Erythroblast (primary cell): ENCODE data around the gene CRYGD.
A peak's percentile ranks its signal among the peaks of the same experiment; 100 is the strongest.

Source experiments
- DNase-seq, 2 experiments: peaks; one replicate each; lab custom pipeline; 2025; lab: John Stamatoyannopoulos, UW
- GATA1 ChIP-seq: IDR thresholded peaks from 2 replicates; pipeline ENCODE4 v1.6.1; 2011; ENCODE audit warnings: low read depth, mild to moderate bottlenecking, control low read depth, low read length, moderate library complexity
- POLR2A ChIP-seq: IDR thresholded peaks from 2 replicates; pipeline ENCODE4 v1.6.1; 2011; ENCODE audit warnings: mild to moderate bottlenecking, low read length

The CRYGD gene

GRCh38 chr2:208124013-208124715 lies at the start of gene CRYGD:
Gene CRYGD, minus strand, starts transcription at chr2:208124524. Its CDS starts 51 bp downstream, at chr2:208124473.
- peak; percentile 27 to 29 for DNase-seq

GRCh38 chr2:208172125-208172524 lies 47.8 kb upstream of the CRYGD start:
- no peak for DNase-seq
- TF ChIP-seq POLR2A (no peak), GATA1 (no peak)

- TF ChIP-seq GATA1 (no peak), POLR2A (no peak)
- DNase-seq, result no peak
Measured at GRCh38 chr2:208164951-208165755, 40.8 kb upstream of the CRYGD start.

GRCh38 chr2:208163489-208163888 lies 39.2 kb upstream of the CRYGD start, which contains the start of gene CRYGA:
Gene CRYGA, minus strand, starts transcription at chr2:208163589. Its CDS starts 33 bp downstream, at chr2:208163556.
- no peak for DNase-seq

GRCh38 chr2:208156439-208156838 lies 32.1 kb upstream of the CRYGD start:
- no peak for DNase-seq
- TF ChIP-seq GATA1 (no peak), POLR2A (no peak)

More at GRCh38 chr2:208163489-208163888, 39.2 kb upstream of the CRYGD start, which contains the start of gene CRYGA:
- TF ChIP-seq GATA1, result no peak
- no peak for TF ChIP-seq POLR2A

- DNase-seq, result no peak
- no peak for TF ChIP-seq GATA1
- no peak for TF ChIP-seq POLR2A
Measured at GRCh38 chr2:208153156-208153555, 28.8 kb upstream of the CRYGD start.

- DNase-seq, result no peak
- TF ChIP-seq GATA1, result no peak
- TF ChIP-seq POLR2A, result no peak
Measured at GRCh38 chr2:208150956-208151355, 26.6 kb upstream of the CRYGD start.

GRCh38 chr2:208150094-208150493 lies 25.8 kb upstream of the CRYGD start:
- TF ChIP-seq POLR2A, result no peak
- no peak for DNase-seq

GRCh38 chr2:208148803-208149202 lies 24.5 kb upstream of the CRYGD start:
- no peak for DNase-seq

GRCh38 chr2:208147759-208148158 lies 23.4 kb upstream of the CRYGD start:
- DNase-seq, result no peak
- no peak for TF ChIP-seq POLR2A
- no peak for TF ChIP-seq GATA1

More at GRCh38 chr2:208148803-208149202, 24.5 kb upstream of the CRYGD start:
- TF ChIP-seq POLR2A, result no peak
- no peak for TF ChIP-seq GATA1

- TF ChIP-seq POLR2A (no peak), GATA1 (no peak)
- no peak for DNase-seq
Measured at GRCh38 chr2:208147008-208147407, 22.7 kb upstream of the CRYGD start.

GRCh38 chr2:208146006-208146405 lies 21.7 kb upstream of the CRYGD start, which contains the start of gene CRYGB:
Gene CRYGB, minus strand, starts transcription at chr2:208146158. Its CDS starts 38 bp downstream, at chr2:208146120.
- TF ChIP-seq GATA1 (no peak), POLR2A (no peak)
- no peak for DNase-seq

- TF ChIP-seq GATA1 (no peak), POLR2A (no peak)
- DNase-seq, result no peak
Measured at GRCh38 chr2:208142925-208143799, 18.8 kb upstream of the CRYGD start.
